Thyroid gland (tissue), 4 donors: ENCODE measurements around the gene OR5AU1. TPM values are rescaled to one million over a fixed set of nuclear protein-coding genes. Genes with fewer than 3 reads are reported as not detected.

Source experiments
- DNase-seq, 2 donors: peaks; one replicate each; pipeline ENCODE4 v3.0.0-alpha.2; 2019
- H3K27ac ChIP-seq, 3 donors: fragments of 200-600 bp; sonication (generic); 1 replicate in 2 of 3; 2 replicates in 1 of 3; pipeline ENCODE4 v1.5.1; 2016 to 2019; ENCODE audit warnings: mild to moderate bottlenecking in 1 of 3, moderate library complexity in 1 of 3
- H3K27me3 ChIP-seq: fragments of 200-600 bp; sonication (generic); one replicate; pipeline ENCODE4 v1.5.1; 2019
- H3K36me3 ChIP-seq, 2 donors: fragments of 200-600 bp; sonication (generic); one replicate each; pipeline ENCODE4 v1.5.1; 2016 to 2019
- H3K4me1 ChIP-seq, 2 donors: fragments of 200-600 bp; sonication (generic); one replicate each; pipeline ENCODE4 v1.5.1; 2017 to 2019
- H3K4me3 ChIP-seq, 3 donors: fragments of 200-600 bp; sonication (generic); replicated peaks in 1 of 3; 1 replicate in 2 of 3; 2 replicates in 1 of 3; pipeline ENCODE4 v1.5.1; 2016; ENCODE audit warnings: mild to moderate bottlenecking in 1 of 3
- H3K9me3 ChIP-seq: fragments of 200-600 bp; sonication (generic); one replicate; pipeline ENCODE4 v1.5.1; 2017
- POLR2A ChIP-seq, 2 donors: fragments of 450-650 bp; IDR thresholded peaks; one replicate each; pipeline ENCODE4 v1.6.1; 2017; ENCODE audit warnings: antibody characterized with exemption in 2 of 2, mild to moderate bottlenecking in 2 of 2, moderate library complexity in 1 of 2
- WGBS, 2 donors: methylation state at CpG; one replicate each; pipeline ENCODE4 v1.1.5; 2017; 5-methylcytosine and 5-hydroxymethylcytosine counted together
- intact Hi-C: fragments of 100-400 bp; cut with DNase I; formaldehyde crosslinking; loops from one replicate; pipeline ENCODE4 v1.15.1; 2023
- total RNA-seq, 4 donors: library from RNA; depleted of rRNA; stranded (reverse); fragments of >200 nt; gene quantifications; one replicate each; pipeline ENCODE4 v1.2.3, GENCODE V29; 2016
- TF ChIP-seq, protein P1 (sequence below), 6 experiments: fragments of 200-600 bp in 3 of 6; fragments of 450-650 bp in 3 of 6; sonication (generic) in 3 of 6; IDR thresholded peaks; one replicate each; pipeline ENCODE4 v1.5.1; 2016 to 2019; ENCODE audit warnings: antibody characterized with exemption in 6 of 6, mild to moderate bottlenecking in 2 of 6, inconsistent platforms in 1 of 6, moderate library complexity in 1 of 6

The OR5AU1 gene
- total RNA-seq, 4 donors from 2014 or later, result not detected

- no peak overlapping the region for H3K4me3 ChIP-seq
- DNase-seq, result no peak
- no peak for TF ChIP-seq POLR2A (IDR thresholded peaks at IDR 0.05)
- TF ChIP-seq, protein P1, sequence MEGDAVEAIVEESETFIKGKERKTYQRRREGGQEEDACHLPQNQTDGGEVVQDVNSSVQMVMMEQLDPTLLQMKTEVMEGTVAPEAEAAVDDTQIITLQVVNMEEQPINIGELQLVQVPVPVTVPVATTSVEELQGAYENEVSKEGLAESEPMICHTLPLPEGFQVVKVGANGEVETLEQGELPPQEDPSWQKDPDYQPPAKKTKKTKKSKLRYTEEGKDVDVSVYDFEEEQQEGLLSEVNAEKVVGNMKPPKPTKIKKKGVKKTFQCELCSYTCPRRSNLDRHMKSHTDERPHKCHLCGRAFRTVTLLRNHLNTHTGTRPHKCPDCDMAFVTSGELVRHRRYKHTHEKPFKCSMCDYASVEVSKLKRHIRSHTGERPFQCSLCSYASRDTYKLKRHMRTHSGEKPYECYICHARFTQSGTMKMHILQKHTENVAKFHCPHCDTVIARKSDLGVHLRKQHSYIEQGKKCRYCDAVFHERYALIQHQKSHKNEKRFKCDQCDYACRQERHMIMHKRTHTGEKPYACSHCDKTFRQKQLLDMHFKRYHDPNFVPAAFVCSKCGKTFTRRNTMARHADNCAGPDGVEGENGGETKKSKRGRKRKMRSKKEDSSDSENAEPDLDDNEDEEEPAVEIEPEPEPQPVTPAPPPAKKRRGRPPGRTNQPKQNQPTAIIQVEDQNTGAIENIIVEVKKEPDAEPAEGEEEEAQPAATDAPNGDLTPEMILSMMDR (IDR thresholded peaks at IDR 0.05), result no peak
- no peaks in the 10 kb centered on the region for H3K36me3 ChIP-seq
- H3K9me3 ChIP-seq, result no peaks in the 10 kb centered on the region
- H3K27me3 ChIP-seq, result no peaks in the 10 kb centered on the region
- H3K27ac ChIP-seq, result no peak overlapping the region
- no peaks in the 10 kb centered on the region for H3K4me1 ChIP-seq
- intact Hi-C loops, result no loop called here
Measured at GRCh38 chr14:21145437-21145836, 10.4 kb downstream of the OR5AU1 start.

- intact Hi-C loops, result no loop called here
- Histone ChIP-seq H3K36me3 (no peaks in the 10 kb centered on the region), H3K9me3 (no peaks in the 10 kb centered on the region), H3K4me1 (no peaks in the 10 kb centered on the region), H3K4me3 (no peak overlapping the region), H3K27me3 (no peaks in the 10 kb centered on the region), H3K27ac (no peak overlapping the region)
- DNase-seq, result no peak
- WGBS, 2 donors, result 88 to 97% methylated on average over 1 of the region's 1 CpG
- TF ChIP-seq, protein P1 (IDR thresholded peaks at IDR 0.05), result no peak
- no peak for TF ChIP-seq POLR2A (IDR thresholded peaks at IDR 0.05)
Measured at GRCh38 chr14:21142357-21142756, 13.5 kb downstream of the OR5AU1 start.

DNA sequence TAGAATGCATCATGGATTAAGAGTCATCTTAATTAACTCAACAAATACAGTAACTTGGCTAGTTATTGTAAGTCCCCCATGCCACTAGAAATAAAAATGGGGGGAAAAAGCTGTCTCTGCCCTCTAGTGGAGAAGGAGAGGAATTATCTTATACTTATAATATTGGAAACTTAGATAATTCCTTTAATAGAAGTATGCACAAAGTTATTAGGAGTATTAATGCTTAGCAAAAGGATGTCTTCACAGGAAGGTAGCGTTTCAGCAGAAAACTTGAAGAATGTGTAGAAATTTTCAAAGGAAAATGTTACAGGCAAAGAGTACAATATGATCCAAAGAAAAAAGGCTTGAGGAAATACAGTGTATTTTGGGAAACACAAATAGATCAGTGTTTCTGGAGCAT lies 19.8 kb downstream of the OR5AU1 start:
- TF ChIP-seq POLR2A (IDR thresholded peaks at IDR 0.05), result no peak
- TF ChIP-seq, protein P1 (IDR thresholded peaks at IDR 0.05), result peak in 5 of 6 experiments; percentile 16 to 66 (median 49)
- intact Hi-C loops, result no loop called here
- Histone ChIP-seq H3K27me3 (no peaks in the 10 kb centered on the region), H3K9me3 (no peaks in the 10 kb centered on the region), H3K36me3 (no peaks in the 10 kb centered on the region), H3K27ac (no peak overlapping the region), H3K4me1 (no peaks in the 10 kb centered on the region), H3K4me3 (no peak overlapping the region)
- 8 to 18% methylated on average over 1 of the region's 1 CpG for WGBS, 2 donors
- DNase-seq, result no peak

DNA sequence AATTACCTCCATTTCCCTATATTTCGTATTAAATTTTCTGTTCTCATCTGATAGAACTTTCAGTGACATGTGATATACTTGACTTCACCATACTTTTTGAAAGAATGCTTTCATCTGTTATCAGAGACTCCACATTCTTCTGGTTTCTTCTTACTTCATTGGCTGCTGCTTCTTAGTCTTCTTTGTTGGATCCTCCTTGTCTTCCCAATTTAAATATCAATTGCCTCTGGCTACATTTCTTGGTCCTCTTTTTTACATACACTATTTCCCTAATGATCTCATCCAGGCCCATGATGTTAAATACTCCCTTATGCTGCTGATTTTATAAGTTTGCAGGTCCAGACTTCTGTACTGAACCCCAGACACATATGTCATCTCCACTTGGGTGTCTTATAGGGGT lies 22.0 kb downstream of the OR5AU1 start:
- TF ChIP-seq POLR2A (IDR thresholded peaks at IDR 0.05), result no peak
- TF ChIP-seq, protein P1 (IDR thresholded peaks at IDR 0.05), result no peak
- no peak overlapping the region for H3K4me3 ChIP-seq
- H3K36me3 ChIP-seq, result no peaks in the 10 kb centered on the region
- H3K27me3 ChIP-seq, result no peaks in the 10 kb centered on the region
- H3K4me1 ChIP-seq, result no peaks in the 10 kb centered on the region
- intact Hi-C loops, result no loop called here
- WGBS, 2 donors, result 67 to 73% methylated on average over 1 of the region's 1 CpG
- H3K9me3 ChIP-seq, result no peaks in the 10 kb centered on the region
- no peak for DNase-seq
- no peak overlapping the region for H3K27ac ChIP-seq

DNA sequence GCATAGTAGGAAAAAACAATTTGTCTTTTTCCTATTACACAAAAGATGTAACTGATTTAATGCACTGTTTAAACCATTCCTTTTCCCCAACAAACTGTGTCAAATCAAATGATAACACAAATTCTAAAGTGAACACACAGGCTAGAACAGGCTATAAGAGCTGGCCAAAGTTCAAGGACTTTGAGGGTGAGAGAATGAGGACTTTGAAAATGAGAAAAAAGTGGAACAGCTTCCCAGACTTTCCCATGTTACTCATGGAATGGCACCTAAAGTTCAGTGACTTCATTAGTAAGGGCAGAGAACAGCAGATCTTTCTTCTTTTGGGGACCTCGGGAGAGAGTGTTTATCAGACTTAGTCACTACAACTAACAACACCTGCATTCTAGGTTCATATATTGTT lies 32.4 kb downstream of the OR5AU1 start:
- intact Hi-C loops, result no loop called here
- Histone ChIP-seq H3K27ac (no peak overlapping the region), H3K4me3 (no peak overlapping the region), H3K36me3 (no peaks in the 10 kb centered on the region), H3K27me3 (no peaks in the 10 kb centered on the region), H3K4me1 (no peaks in the 10 kb centered on the region), H3K9me3 (no peaks in the 10 kb centered on the region)
- WGBS, 2 donors, result 89% methylated on average over 1 of the region's 1 CpG
- TF ChIP-seq, protein P1 (IDR thresholded peaks at IDR 0.05), result no peak
- no peak for TF ChIP-seq POLR2A (IDR thresholded peaks at IDR 0.05)
- DNase-seq, result no peak
